K562 (cell line): ENCODE data around the gene RUNX1.

Experiments
- BHLHE40 ChIP-seq: IDR thresholded peaks from 2 replicates; pipeline ENCODE4 v1.6.1; 2011; ENCODE audit warnings: low read length, improper control_type of control experiment
- CTCF ChIP-seq, 3 experiments: IDR thresholded peaks in 2 of 3; conservative IDR thresholded peaks in 1 of 3; 2 replicates each; pipeline ENCODE4 v1.5.1; 2011 to 2012; ENCODE audit warnings: low read length in 3 of 3, mild to moderate bottlenecking in 3 of 3, control low read depth in 2 of 3, improper control_type of control experiment in 1 of 3, inconsistent platforms in 1 of 3, low read depth in 1 of 3, mixed read lengths in 1 of 3, moderate library complexity in 1 of 3; ENCODE audit not compliant: insufficient read depth in 2 of 3
- POLR2AphosphoS5 ChIP-seq: IDR thresholded peaks from 2 replicates; pipeline ENCODE4 v1.6.1; 2011; ENCODE audit warnings: mild to moderate bottlenecking, low read depth, low read length, moderate library complexity; ENCODE audit not compliant: control insufficient read depth, insufficient read depth
- SMC3 ChIP-seq: conservative IDR thresholded peaks from 2 replicates; pipeline ENCODE4 v1.6.1; 2011; ENCODE audit warnings: low read depth, low read length, improper control_type of control experiment; ENCODE audit not compliant: insufficient read depth
- TBP ChIP-seq: optimal IDR thresholded peaks from 2 replicates; pipeline ENCODE3; 2011; ENCODE audit warnings: low read depth, low read length, improper control_type of control experiment

- no peak for TF ChIP-seq BHLHE40
- TF ChIP-seq TBP = no peak
- TF ChIP-seq SMC3 = no peak
- no peak for TF ChIP-seq POLR2AphosphoS5
- no peak for TF ChIP-seq CTCF (IDR thresholded peaks at IDR 0.05 in 2 of 3, conservative IDR thresholded peaks at IDR 0.05 in 1 of 3; ENCODE audit: insufficient read depth in 2 of 3, low read depth in 1 of 3, low read length in 3 of 3)
Measured at GRCh38 chr21:35044128-35044527, 5.0 kb downstream of the RUNX1 start.
